ENCODE measurements around the gene TLE4.

- TF ChIP-seq CTCF (conservative IDR thresholded peaks at IDR 0.05) (no peak), ZFX (IDR thresholded peaks at IDR 0.05) (no peak)
Measured at GRCh38 chr9:79736051-79736450, 164.3 kb downstream of the TLE4 start.

Data from C4-2B (cell line).